K562 (cell line): Measurements from ENCODE around the gene RAB40B. TPM values are rescaled to one million over a fixed set of nuclear protein-coding genes. Genes with fewer than 3 reads are reported as not detected.

Source experiments
- ATAC-seq: fragments of 200-7000 bp; cut with Tn5 transposase; 3 replicates; pipeline ENCODE4 v1.9.1; 2020; ENCODE audit warnings: moderate library complexity
- BruUV-seq: library from RNA; stranded (reverse); fragments of 400-500 nt; replicated peaks from 2 replicates; lab custom pipeline; 2021; lab: Mats Ljungman, UMichigan
- CTCF ChIA-PET: fragments of 300-600 bp; formaldehyde crosslinking; extraction: SDS; loops from one replicate; lab custom pipeline; 2021; ENCODE audit warnings: low intra/inter-chr PET ratio; lab: Yijun Ruan, JAX
- POLR2A ChIA-PET: fragments of 300-600, 350-650 bp; sonication (Branson Sonifier 250); formaldehyde crosslinking; extraction: SDS; loops from one replicate; lab custom pipeline; 2021; ENCODE audit warnings: antibody characterized with exemption, inconsistent platforms; lab: Yijun Ruan, JAX
- DNase-seq, 4 experiments: peaks; one replicate each; pipeline versions ENCODE4 v3.0.0 to v3.0.0-alpha.2; 2011 to 2018; ENCODE audit warnings: low spot score in 3 of 4, mixed read lengths in 3 of 4; ENCODE audit errors: extremely low read depth in 1 of 4
- FAIRE-seq: peaks from 2 replicates; lab custom pipeline; 2011; peaks lifted over from hg19 to GRCh38; lab: Jason Lieb, UNC
- H2AFZ ChIP-seq: 2 replicates; pipeline ENCODE4 v1.6.0; 2011; ENCODE audit warnings: low read depth, low read length, control low read depth, inconsistent platforms
- H3K27ac ChIP-seq: fragments of 200-600 bp; 3 replicates; pipeline ENCODE4 v1.8.0; 2011; ENCODE audit warnings: low read depth, mild to moderate bottlenecking, control low read depth, inconsistent platforms, low read length, moderate library complexity, mixed read lengths; ENCODE audit errors: extremely low read depth
- H3K27me3 ChIP-seq, 2 experiments: fragments of 300-600 bp in 1 of 2; 2 replicates in 1 of 2; 3 replicates in 1 of 2; pipeline versions ENCODE4 v1.6.0 to v1.8.0; 2011; ENCODE audit warnings: inconsistent platforms in 2 of 2, low read length in 2 of 2, mild to moderate bottlenecking in 1 of 2, mixed read lengths in 1 of 2, moderate library complexity in 1 of 2; ENCODE audit not compliant: control insufficient read depth in 2 of 2, insufficient read depth in 2 of 2
- H3K36me3 ChIP-seq: fragments of 300-600 bp; 3 replicates; pipeline ENCODE4 v1.8.0; 2011; ENCODE audit warnings: mild to moderate bottlenecking, low read length, inconsistent platforms; ENCODE audit not compliant: control insufficient read depth, insufficient read depth
- H3K4me1 ChIP-seq, 2 experiments: fragments of 200-600 bp in 1 of 2; replicated peaks in 1 of 2; 2 replicates in 1 of 2; 3 replicates in 1 of 2; pipeline versions ENCODE4 v1.5.1 to v1.8.0; 2011; ENCODE audit warnings: inconsistent platforms in 2 of 2, low read length in 2 of 2, mild to moderate bottlenecking in 1 of 2, mixed read lengths in 1 of 2, moderate library complexity in 1 of 2; ENCODE audit not compliant: control insufficient read depth in 2 of 2, insufficient read depth in 2 of 2
- H3K4me2 ChIP-seq: 2 replicates; pipeline ENCODE4 v1.6.1; 2011; ENCODE audit warnings: low read length, control low read depth, inconsistent platforms, mixed read lengths; ENCODE audit not compliant: insufficient read depth
- H3K4me3 ChIP-seq: fragments of 200-600 bp; sonication (generic), shearing (Covaris generic); 2 replicates; pipeline ENCODE4 v1.5.1; 2016; ENCODE audit warnings: control low read depth, inconsistent platforms
- H3K79me2 ChIP-seq: fragments of 200-600 bp; 3 replicates; pipeline ENCODE4 v1.8.0; 2011; ENCODE audit warnings: low read length, inconsistent platforms; ENCODE audit not compliant: control insufficient read depth, insufficient read depth
- H3K9ac ChIP-seq, 2 experiments: 2 replicates each; pipeline versions ENCODE4 v1.6.0 to v1.6.1; 2011; ENCODE audit warnings: low read depth in 2 of 2, low read length in 2 of 2, control low read depth in 1 of 2, inconsistent platforms in 1 of 2, mild to moderate bottlenecking in 1 of 2, mixed read lengths in 1 of 2; ENCODE audit not compliant: insufficient read depth in 1 of 2
- H3K9me1 ChIP-seq: one replicate; pipeline ENCODE4 v1.6.0; 2011; ENCODE audit warnings: inconsistent platforms, mild to moderate bottlenecking, low read length, moderate library complexity; ENCODE audit not compliant: control insufficient read depth, insufficient read depth
- H3K9me3 ChIP-seq: replicated peaks from 2 replicates; pipeline ENCODE4 v1.5.1; 2011; ENCODE audit warnings: low read depth, low read length, inconsistent platforms; ENCODE audit not compliant: control insufficient read depth, insufficient read depth
- H4K20me1 ChIP-seq: replicated peaks from 2 replicates; pipeline ENCODE4 v1.6.1; 2011; ENCODE audit warnings: low read length, inconsistent platforms, mixed read lengths; ENCODE audit not compliant: control insufficient read depth, insufficient read depth
- CHD2 ChIP-seq: IDR thresholded peaks from 2 replicates; pipeline ENCODE4 v1.6.1; 2011; ENCODE audit warnings: low read depth, low read length
- FOSL1 ChIP-seq: fragments of 200-800 bp; sonication (Bioruptor generic); conservative IDR thresholded peaks from 2 replicates; pipeline ENCODE4 v1.6.1; 2016; ENCODE audit warnings: missing genetic modification characterization, missing compliant biosample characterization
- GABPA ChIP-seq: fragments of 200-800 bp; sonication (Bioruptor generic); conservative IDR thresholded peaks from 2 replicates; pipeline ENCODE4 v1.6.1; 2016; ENCODE audit warnings: low read depth, missing genetic modification characterization, missing compliant biosample characterization
- KAT7 ChIP-seq: sonication (generic); formaldehyde crosslinking; IDR thresholded peaks from 2 replicates; pipeline ENCODE4 v1.8.0; 2022; ENCODE audit warnings: missing genetic modification reagents, mild to moderate bottlenecking, borderline replicate concordance
- NEUROD1 ChIP-seq: fragments of 150-350 bp; IDR thresholded peaks from 2 replicates; pipeline ENCODE4 v1.6.1; 2014; ENCODE audit warnings: borderline replicate concordance, low read length, low read depth; ENCODE audit not compliant: partially characterized antibody
- NFIC ChIP-seq: fragments of 450-650 bp; IDR thresholded peaks from 2 replicates; pipeline ENCODE4 v1.6.1; 2017; ENCODE audit warnings: mild to moderate bottlenecking, inconsistent platforms
- RFX7 ChIP-seq: fragments of 250-450 bp; sonication (Bioruptor Pico); IDR thresholded peaks from 2 replicates; pipeline ENCODE4 v1.5.1; 2021; ENCODE audit warnings: mild to moderate bottlenecking
- ZZZ3 ChIP-seq: fragments of 450-650 bp; IDR thresholded peaks from 2 replicates; pipeline ENCODE4 v1.6.1; 2016; ENCODE audit warnings: antibody characterized with exemption, mild to moderate bottlenecking, moderate library complexity
- WGBS: fragments of 100-300 bp; shearing (Covaris generic); methylation state at CpG from one replicate; pipeline ENCODE4 v1.1.6; 2016; ENCODE audit warnings: low coverage, mixed read lengths; ENCODE audit not compliant: insufficient coverage; ENCODE audit errors: missing lambda C conversion rate; 5-methylcytosine and 5-hydroxymethylcytosine counted together
- in situ Hi-C: fragments of 300-500 bp; cut with MboI; formaldehyde crosslinking; loops from 4 replicates; pipeline ENCODE4 v1.15.0; 2018; ENCODE audit warnings: inconsistent platforms, mixed read lengths
- intact Hi-C: fragments of 100-400 bp; cut with micrococcal nuclease; formaldehyde crosslinking; loops from 2 replicates; pipeline ENCODE4 v1.14.2; 2022
- polyA plus RNA-seq, 8 experiments: library from polyadenylated mRNA; depleted of rRNA in 4 of 8; stranded (reverse) in 5 of 8; unstranded in 3 of 8; fragments of >200 nt; fragmentation: Nextera tagmentation in 2 of 8; fragmentation: Illumina TruSeq in 1 of 8; extraction: Ambion mirVana in 2 of 8; extraction: Trizol in 1 of 8; gene quantifications; 2 replicates each; pipeline versions ENCODE4 v1.2.1 to v1.2.3, GENCODE V29; 2011 to 2014; ENCODE audit warnings: inconsistent platforms in 1 of 8, missing spikeins in 1 of 8
- total RNA-seq, 7 experiments: library from RNA; depleted of rRNA in 6 of 7; stranded (reverse); fragments of >200 nt in 6 of 7; fragmentation: Illumina TruSeq in 2 of 7; extraction: Trizol in 2 of 7; gene quantifications; 2 replicates each; pipeline versions ENCODE4 v1.2.1 to v1.2.3, GENCODE V29; 2011 to 2021; ENCODE audit warnings: low replicate concordance in 1 of 7
- TF ChIP-seq, protein P1 (sequence below): fragments of 450-650 bp; IDR thresholded peaks from 2 replicates; pipeline ENCODE4 v1.6.1; 2017; ENCODE audit warnings: antibody characterized with exemption, mild to moderate bottlenecking
- TF ChIP-seq, protein P2 (sequence below), 2 experiments: fragments of 450-650 bp; IDR thresholded peaks; 2 replicates each; pipeline ENCODE4 v1.6.1; 2016
- TF ChIP-seq, protein P3 (sequence below): sonication (generic); formaldehyde crosslinking; IDR thresholded peaks from 2 replicates; pipeline ENCODE4 v1.8.0; 2022; ENCODE audit warnings: mild to moderate bottlenecking, missing genetic modification reagents

RAB40B gene
- total and polyA plus RNA-seq, 9 of the 15 experiments (the other 6 are each of a cell fraction or from before 2014, with no cell fraction given): 0.13 to 4.6 (median 1.4) TPM

DNA sequence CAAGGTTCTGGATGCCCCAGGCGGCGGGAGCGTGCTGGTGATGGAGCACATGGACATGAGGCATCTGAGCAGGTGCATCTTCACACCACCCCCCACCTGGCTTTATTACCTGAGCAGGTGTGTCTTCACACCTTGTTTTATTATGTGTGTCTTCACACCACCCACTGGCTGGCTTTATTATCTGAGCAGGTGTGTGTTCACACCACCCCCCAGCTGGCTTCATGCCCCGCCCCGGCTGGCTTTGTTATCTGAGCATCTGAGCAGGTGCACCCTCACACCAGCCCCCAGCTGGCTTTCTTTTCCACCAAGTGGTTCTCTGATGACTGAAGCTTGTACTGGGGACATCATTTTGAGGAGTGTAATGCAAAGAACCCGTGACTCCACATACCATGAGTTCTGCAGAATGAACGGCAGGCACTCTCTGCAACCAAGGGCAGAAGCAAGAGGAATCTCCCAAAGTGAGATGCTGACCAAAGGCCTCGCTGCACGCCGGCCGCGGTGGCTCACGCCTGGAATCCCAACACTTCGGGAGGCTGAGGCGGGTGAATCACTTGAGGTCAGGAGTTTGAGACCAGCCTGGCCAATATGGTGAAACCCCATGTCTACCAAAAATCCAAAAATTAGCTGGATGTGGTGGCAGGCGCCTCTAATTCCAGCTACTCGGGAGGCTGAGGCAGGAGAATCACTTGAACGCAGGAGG, 20.6 kb upstream of the RAB40B start (continued):
- TF ChIP-seq, protein P1, sequence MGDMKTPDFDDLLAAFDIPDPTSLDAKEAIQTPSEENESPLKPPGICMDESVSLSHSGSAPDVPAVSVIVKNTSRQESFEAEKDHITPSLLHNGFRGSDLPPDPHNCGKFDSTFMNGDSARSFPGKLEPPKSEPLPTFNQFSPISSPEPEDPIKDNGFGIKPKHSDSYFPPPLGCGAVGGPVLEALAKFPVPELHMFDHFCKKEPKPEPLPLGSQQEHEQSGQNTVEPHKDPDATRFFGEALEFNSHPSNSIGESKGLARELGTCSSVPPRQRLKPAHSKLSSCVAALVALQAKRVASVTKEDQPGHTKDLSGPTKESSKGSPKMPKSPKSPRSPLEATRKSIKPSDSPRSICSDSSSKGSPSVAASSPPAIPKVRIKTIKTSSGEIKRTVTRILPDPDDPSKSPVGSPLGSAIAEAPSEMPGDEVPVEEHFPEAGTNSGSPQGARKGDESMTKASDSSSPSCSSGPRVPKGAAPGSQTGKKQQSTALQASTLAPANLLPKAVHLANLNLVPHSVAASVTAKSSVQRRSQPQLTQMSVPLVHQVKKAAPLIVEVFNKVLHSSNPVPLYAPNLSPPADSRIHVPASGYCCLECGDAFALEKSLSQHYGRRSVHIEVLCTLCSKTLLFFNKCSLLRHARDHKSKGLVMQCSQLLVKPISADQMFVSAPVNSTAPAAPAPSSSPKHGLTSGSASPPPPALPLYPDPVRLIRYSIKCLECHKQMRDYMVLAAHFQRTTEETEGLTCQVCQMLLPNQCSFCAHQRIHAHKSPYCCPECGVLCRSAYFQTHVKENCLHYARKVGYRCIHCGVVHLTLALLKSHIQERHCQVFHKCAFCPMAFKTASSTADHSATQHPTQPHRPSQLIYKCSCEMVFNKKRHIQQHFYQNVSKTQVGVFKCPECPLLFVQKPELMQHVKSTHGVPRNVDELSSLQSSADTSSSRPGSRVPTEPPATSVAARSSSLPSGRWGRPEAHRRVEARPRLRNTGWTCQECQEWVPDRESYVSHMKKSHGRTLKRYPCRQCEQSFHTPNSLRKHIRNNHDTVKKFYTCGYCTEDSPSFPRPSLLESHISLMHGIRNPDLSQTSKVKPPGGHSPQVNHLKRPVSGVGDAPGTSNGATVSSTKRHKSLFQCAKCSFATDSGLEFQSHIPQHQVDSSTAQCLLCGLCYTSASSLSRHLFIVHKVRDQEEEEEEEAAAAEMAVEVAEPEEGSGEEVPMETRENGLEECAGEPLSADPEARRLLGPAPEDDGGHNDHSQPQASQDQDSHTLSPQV: no peak
- no peak for TF ChIP-seq KAT7 (CRISPR knock-in tag)

DNA sequence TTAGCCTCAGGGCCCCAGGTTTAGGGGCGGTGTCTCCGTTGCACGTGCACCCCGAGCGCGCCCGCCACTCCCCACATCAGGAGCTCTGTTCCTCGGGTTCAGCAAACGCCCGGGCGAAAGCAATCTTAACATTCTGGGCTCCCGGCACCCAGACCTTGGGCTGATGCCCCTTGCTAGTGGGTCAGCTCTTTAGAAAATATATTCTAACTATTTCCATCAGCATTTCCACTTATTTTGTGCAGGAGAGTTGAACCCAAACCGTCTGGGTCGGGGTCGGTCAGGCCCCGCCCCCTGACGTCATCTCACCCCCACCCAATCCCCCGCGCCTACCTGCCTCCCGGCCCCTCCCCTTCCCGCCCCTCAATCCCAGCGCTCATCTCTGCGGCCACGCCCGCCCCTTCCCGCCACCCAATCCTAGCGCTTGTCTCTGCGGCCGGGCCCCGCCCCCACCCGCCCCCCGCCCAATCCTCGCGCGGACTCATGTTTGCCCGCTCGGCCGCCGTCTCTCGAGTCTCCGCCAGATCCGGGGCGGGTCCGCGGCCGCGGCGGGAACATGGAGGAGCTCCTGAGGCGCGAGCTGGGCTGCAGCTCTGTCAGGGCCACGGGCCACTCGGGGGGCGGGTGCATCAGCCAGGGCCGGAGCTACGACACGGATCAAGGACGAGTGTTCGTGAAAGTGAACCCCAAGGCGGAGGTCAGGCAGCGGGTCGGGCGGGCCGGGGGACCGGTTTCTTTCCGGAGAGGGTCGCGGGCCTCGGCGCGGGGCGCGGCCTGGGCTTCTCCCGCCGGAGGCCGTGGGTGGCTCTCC, 17.9 kb upstream of the RAB40B start, which contains the start of gene FN3KRP:
TSS of gene FN3KRP (plus strand) at position 504 of the 808 bp plus-strand sequence. CDS start at position 554, 50 bp downstream.
- Histone ChIP-seq H2AFZ (peak within 1 kb of the TSS; percentile 95), H3K4me2 (peak within 1 kb of the TSS; percentile 94), H3K9me1 (no peaks in the 10 kb centered on the region), H3K36me3 (peaks cover 24% of the 10 kb centered on the region), H3K27me3 (no peaks in the 10 kb centered on the region; a peak in 1 of 5 replicates), H3K4me1 (peaks cover 5 to 41% of the 10 kb centered on the region in 2 experiments; a peak in 4 of 5 replicates), H3K9ac (peak within 1 kb of the TSS; percentile 75 to 95), H4K20me1 (no peaks in the 10 kb centered on the region), H3K4me3 (peak within 1 kb of the TSS; percentile 99), H3K27ac (peak within 1 kb of the TSS; percentile 73; the same call in 2 of the 3 replicates), H3K9me3 (no peaks in the 10 kb centered on the region), H3K79me2 (peaks cover 20% of the 10 kb centered on the region)
- ChIA-PET POLR2A (interaction anchor here (0.5 to 1.5 kb wide), 5 partner anchors 11 to 379 kb away, joined by 3 to 8 read pairs (median 3); no protein-coding TSS in a partner anchor), CTCF (no interaction called here)
- in situ Hi-C loops: no loop called here
- FAIRE-seq (peak; percentile 80), DNase-seq (peak; percentile 98 to 100 (median 98)), ATAC-seq (peak; percentile 95)
- 1% methylated on average over 39 of the region's 75 CpGs for WGBS
- intact Hi-C loops: loop anchor here (5.0 kb wide), 1 partner anchor 36 kb away; the partner anchor contains the start of gene TBCD
- BruUV-seq: no TSS peak
- TF ChIP-seq FOSL1 (tag) (peak; percentile 33; the same call in 1 of the 2 replicates), CHD2 (peak; percentile 45; the same call in 1 of the 2 replicates), NFIC (peak; percentile 18; the same call in 1 of the 2 replicates), GABPA (tag) (peak; percentile 86), NEUROD1 (peak; percentile 9), RFX7 (CRISPR knock-in tag) (no peak), ZZZ3 (no peak)
- TF ChIP-seq, protein P2, sequence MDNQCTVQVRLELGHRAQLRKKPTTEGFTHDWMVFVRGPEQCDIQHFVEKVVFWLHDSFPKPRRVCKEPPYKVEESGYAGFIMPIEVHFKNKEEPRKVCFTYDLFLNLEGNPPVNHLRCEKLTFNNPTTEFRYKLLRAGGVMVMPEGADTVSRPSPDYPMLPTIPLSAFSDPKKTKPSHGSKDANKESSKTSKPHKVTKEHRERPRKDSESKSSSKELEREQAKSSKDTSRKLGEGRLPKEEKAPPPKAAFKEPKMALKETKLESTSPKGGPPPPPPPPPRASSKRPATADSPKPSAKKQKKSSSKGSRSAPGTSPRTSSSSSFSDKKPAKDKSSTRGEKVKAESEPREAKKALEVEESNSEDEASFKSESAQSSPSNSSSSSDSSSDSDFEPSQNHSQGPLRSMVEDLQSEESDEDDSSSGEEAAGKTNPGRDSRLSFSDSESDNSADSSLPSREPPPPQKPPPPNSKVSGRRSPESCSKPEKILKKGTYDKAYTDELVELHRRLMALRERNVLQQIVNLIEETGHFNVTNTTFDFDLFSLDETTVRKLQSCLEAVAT (IDR thresholded peaks at IDR 0.05): 0 out of 4 replicates have a peak, but pooled peaks of 1 of the 2 experiments have one; percentile 16
- TF ChIP-seq, protein P3, sequence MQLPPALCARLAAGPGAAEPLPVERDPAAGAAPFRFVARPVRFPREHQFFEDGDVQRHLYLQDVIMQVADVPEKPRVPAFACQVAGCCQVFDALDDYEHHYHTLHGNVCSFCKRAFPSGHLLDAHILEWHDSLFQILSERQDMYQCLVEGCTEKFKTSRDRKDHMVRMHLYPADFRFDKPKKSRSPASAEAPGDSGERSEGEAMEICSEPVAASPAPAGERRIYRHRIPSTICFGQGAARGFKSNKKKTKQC (CRISPR knock-in tag): peak; percentile 49; the same call in 1 of the 2 replicates
